Panc1 (cell line): ENCODE data around the gene PPP2R5D. TPM values are rescaled to one million over a fixed set of nuclear protein-coding genes. Genes with fewer than 3 reads are reported as not detected.

Experiments used
- ATAC-seq: fragments of 200-7000 bp; cut with Tn5 transposase; 2 replicates; pipeline ENCODE4 v1.9.1; 2020; ENCODE audit warnings: mild to moderate bottlenecking, moderate library complexity
- Bru-seq: library from RNA; stranded (reverse); fragments of 400-500 nt; gene quantifications from one replicate; lab custom pipeline; 2021; lab: Mats Ljungman, UMichigan
- BruChase-seq, 2 experiments: library from RNA; stranded (reverse); fragments of 400-500 nt; gene quantifications; one replicate each; lab custom pipeline; 2021; lab: Mats Ljungman, UMichigan
- BruUV-seq: library from RNA; stranded (reverse); fragments of 400-500 nt; replicated peaks from 2 replicates; lab custom pipeline; 2021; lab: Mats Ljungman, UMichigan
- CTCF ChIA-PET: fragments of 300-600 bp; sonication (Branson Sonifier 250); formaldehyde crosslinking; loops from one replicate; lab custom pipeline; 2022; ENCODE audit warnings: antibody characterized with exemption; lab: Charles Lee
- POLR2A ChIA-PET: fragments of 300-600 bp; sonication (Branson Sonifier 250); formaldehyde crosslinking; loops from one replicate; lab custom pipeline; 2022; ENCODE audit warnings: antibody characterized with exemption; lab: Charles Lee
- DNase-seq: peaks from one replicate; pipeline ENCODE4 v3.0.0-alpha.2; 2010; ENCODE audit warnings: low read depth, low spot score
- H3K27ac ChIP-seq: 2 replicates; pipeline ENCODE4 v1.5.1; 2011; ENCODE audit warnings: mild to moderate bottlenecking, low read length, inconsistent platforms
- H3K27me3 ChIP-seq: fragments of 200-500 bp; sonication (Bioruptor generic); 2 replicates; pipeline ENCODE4 v1.6.0; 2014; ENCODE audit warnings: low read length, inconsistent platforms; ENCODE audit not compliant: control insufficient read depth, insufficient read depth
- H3K36me3 ChIP-seq: fragments of 200-500 bp; sonication (Bioruptor generic); 2 replicates; pipeline ENCODE4 v1.5.1; 2014; ENCODE audit warnings: inconsistent platforms, mild to moderate bottlenecking, low read length, moderate library complexity; ENCODE audit not compliant: control insufficient read depth, insufficient read depth
- H3K4me1 ChIP-seq: 2 replicates; pipeline ENCODE4 v1.5.1; 2011; ENCODE audit warnings: inconsistent platforms, mild to moderate bottlenecking, low read length, moderate library complexity; ENCODE audit not compliant: control insufficient read depth, insufficient read depth
- H3K4me3 ChIP-seq, 2 experiments: 2 replicates each; pipeline ENCODE4 v1.5.1; 2011 to 2012; ENCODE audit warnings: low read depth in 2 of 2, low read length in 2 of 2, mild to moderate bottlenecking in 2 of 2, inconsistent platforms in 1 of 2, moderate library complexity in 1 of 2
- H3K9me3 ChIP-seq: fragments of 200-500 bp; sonication (Bioruptor generic); 2 replicates; pipeline ENCODE4 v1.5.1; 2014; ENCODE audit warnings: low read depth, mild to moderate bottlenecking, inconsistent platforms, low read length, moderate library complexity; ENCODE audit not compliant: control insufficient read depth, insufficient read depth
- POLR2AphosphoS5 ChIP-seq: IDR thresholded peaks from 2 replicates; pipeline ENCODE4 v1.6.1; 2012; ENCODE audit warnings: mild to moderate bottlenecking, low read depth, low read length, moderate library complexity
- SIN3A ChIP-seq: IDR thresholded peaks from 2 replicates; pipeline ENCODE4 v1.6.1; 2012; ENCODE audit warnings: low read depth, mild to moderate bottlenecking, low read length, moderate library complexity, borderline replicate concordance; ENCODE audit not compliant: insufficient read depth
- TCF7L2 ChIP-seq: IDR thresholded peaks from 2 replicates; pipeline ENCODE4 v1.6.1; 2011; ENCODE audit warnings: mild to moderate bottlenecking, low read depth, low read length, inconsistent platforms
- in situ Hi-C: cut with HindIII; loops from 2 replicates; pipeline ENCODE4 v1.10.0; 2016; ENCODE audit warnings: low sequenced_read_pairs, low pct_unique_long_range_greater_than_20kb
- intact Hi-C: fragments of 100-400 bp; cut with micrococcal nuclease; formaldehyde crosslinking; loops from one replicate; pipeline ENCODE4 v1.10.0; 2022; ENCODE audit not compliant: unreplicated experiment
- long read RNA-seq: library from polyadenylated mRNA; unstranded; transcript quantifications from one replicate; pipeline ENCODE4 v2.0.0, GENCODE V29; 2021; ENCODE audit not compliant: unreplicated experiment
- polyA plus RNA-seq: library from polyadenylated mRNA; unstranded; fragments of >200 nt; gene quantifications from one replicate; pipeline ENCODE4 v1.2.1, GENCODE V29; 2012; ENCODE audit warnings: missing spikeins; ENCODE audit not compliant: insufficient read length
- total RNA-seq: library from RNA; stranded (reverse); gene quantifications from one replicate; pipeline ENCODE4 v1.2.1, GENCODE V29; 2021; ENCODE audit not compliant: unreplicated experiment
- TF ChIP-seq, protein P1 (sequence below), 2 experiments: IDR thresholded peaks; 2 replicates each; pipeline ENCODE4 v1.6.1; 2011 to 2012; ENCODE audit warnings: low read depth in 2 of 2, control low read depth in 1 of 2, low read length in 1 of 2, mild to moderate bottlenecking in 1 of 2, moderate library complexity in 1 of 2; ENCODE audit not compliant: insufficient read depth in 1 of 2
- TF ChIP-seq, protein P2 (sequence below): fragments of 450-650 bp; IDR thresholded peaks from 2 replicates; pipeline ENCODE4 v1.5.1; 2017; ENCODE audit warnings: mild to moderate bottlenecking

Gene PPP2R5D
- total RNA-seq (63.6 TPM), Bru-seq, nascent RNA (percentile 61 among the genes with signal in this experiment), BruChase-seq, experiment 1, labeled RNA remaining after a 2-hour chase (percentile 70 among the genes with signal in this experiment), BruChase-seq, experiment 2, labeled RNA remaining after a 6-hour chase (percentile 82 among the genes with signal in this experiment)
- polyA plus RNA-seq = 65.0 TPM
- long read RNA-seq, transcript PPP2R5D-208 (16 exons, 3,044 nt) = major isoform, 18 of 95 reads
- long read RNA-seq, partial matches to known transcripts = 69 of 95 reads
- long read RNA-seq, other reads (novel, unspliced or antisense) = 6 of 95 reads

DNA sequence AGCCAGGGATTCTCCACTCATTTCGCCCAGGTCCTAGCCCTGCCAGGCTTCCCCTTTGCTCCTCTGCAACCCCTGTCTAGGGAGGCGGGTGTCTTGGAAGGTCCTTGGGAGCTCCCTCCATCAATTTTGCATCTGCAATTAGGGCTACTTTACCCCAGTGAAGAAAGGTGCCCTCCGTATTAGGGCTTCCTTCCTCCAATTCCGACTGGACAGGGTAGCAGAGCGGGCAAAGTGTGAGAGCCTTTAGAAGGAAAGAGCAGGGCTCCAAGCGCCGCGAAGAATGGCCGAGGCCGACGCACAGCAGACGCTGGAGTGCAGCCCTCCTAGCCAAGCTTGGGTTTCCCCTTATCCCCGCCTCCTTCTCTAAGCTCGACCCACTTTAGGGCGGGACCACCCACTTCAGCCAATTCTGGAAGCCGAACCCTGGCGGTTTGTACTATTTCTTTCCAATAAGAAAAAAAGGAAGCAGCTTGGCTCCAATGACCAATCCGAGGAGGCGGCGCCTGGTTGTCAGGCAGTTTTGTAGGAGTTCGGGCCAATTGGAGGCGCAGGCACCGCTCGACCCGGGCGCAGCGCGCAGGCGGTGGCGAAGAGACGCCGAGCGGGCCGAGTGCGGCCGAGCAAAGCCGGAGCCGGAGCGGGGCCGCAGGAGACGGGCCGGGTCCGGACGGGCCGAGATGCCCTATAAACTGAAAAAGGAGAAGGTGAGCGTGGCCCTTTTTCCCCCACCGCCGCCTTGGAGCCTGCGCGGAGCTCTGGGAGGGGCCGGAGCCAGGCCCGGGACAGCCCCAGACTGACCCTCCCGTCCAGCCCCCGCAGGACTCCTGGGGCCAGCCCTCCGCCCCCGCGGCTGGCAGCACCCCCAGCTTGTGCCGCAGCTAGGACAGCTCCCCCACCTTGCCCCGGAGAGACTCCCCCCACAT lies at the start of gene PPP2R5D:
TSS of gene PPP2R5D (plus strand) at position 570 of the 923 bp plus-strand sequence. CDS start at position 678, 108 bp downstream.
- Histone ChIP-seq H3K9me3 (no peaks in the 10 kb centered on the region), H3K4me3 (peak within 1 kb of the TSS; percentile 66 to 75), H3K27me3 (no peaks in the 10 kb centered on the region), H3K27ac (peak within 1 kb of the TSS; percentile 95), H3K4me1 (peaks cover 10% of the 10 kb centered on the region; the same call in 1 of the 2 replicates), H3K36me3 (peaks cover under 1% of the 10 kb centered on the region)
- POLR2A ChIA-PET = interaction anchor here (0.9 kb wide), 1 partner anchor 24 kb away, joined by 6 read pairs; the partner anchor contains the start of gene GNMT
- in situ Hi-C loops (no loop called here), intact Hi-C loops (no loop called here)
- 0 out of 2 replicates have a peak, but pooled peaks have one; percentile 40 for TF ChIP-seq SIN3A
- TF ChIP-seq TCF7L2 = no peak
- peak; percentile 82; the same call in 1 of the 2 replicates for TF ChIP-seq POLR2AphosphoS5
- ATAC-seq (peak; percentile 97), DNase-seq (peak; percentile 93)
- no TSS peak for BruUV-seq
- CTCF ChIA-PET = interaction anchor here (0.6 to 0.9 kb wide), 2 partner anchors 110 to 160 kb away, joined by 3 read pairs; no protein-coding TSS in a partner anchor

GRCh38 chr6:42935322-42935721 lies 49.0 kb upstream of the PPP2R5D start:
- DNase-seq = no peak
- Histone ChIP-seq H3K9me3 (no peaks in the 10 kb centered on the region), H3K4me3 (no peak overlapping the region), H3K27ac (no peak overlapping the region), H3K27me3 (no peaks in the 10 kb centered on the region), H3K4me1 (no peaks in the 10 kb centered on the region), H3K36me3 (peaks cover 6% of the 10 kb centered on the region; the same call in 1 of the 2 replicates)
- TF ChIP-seq, protein P1, sequence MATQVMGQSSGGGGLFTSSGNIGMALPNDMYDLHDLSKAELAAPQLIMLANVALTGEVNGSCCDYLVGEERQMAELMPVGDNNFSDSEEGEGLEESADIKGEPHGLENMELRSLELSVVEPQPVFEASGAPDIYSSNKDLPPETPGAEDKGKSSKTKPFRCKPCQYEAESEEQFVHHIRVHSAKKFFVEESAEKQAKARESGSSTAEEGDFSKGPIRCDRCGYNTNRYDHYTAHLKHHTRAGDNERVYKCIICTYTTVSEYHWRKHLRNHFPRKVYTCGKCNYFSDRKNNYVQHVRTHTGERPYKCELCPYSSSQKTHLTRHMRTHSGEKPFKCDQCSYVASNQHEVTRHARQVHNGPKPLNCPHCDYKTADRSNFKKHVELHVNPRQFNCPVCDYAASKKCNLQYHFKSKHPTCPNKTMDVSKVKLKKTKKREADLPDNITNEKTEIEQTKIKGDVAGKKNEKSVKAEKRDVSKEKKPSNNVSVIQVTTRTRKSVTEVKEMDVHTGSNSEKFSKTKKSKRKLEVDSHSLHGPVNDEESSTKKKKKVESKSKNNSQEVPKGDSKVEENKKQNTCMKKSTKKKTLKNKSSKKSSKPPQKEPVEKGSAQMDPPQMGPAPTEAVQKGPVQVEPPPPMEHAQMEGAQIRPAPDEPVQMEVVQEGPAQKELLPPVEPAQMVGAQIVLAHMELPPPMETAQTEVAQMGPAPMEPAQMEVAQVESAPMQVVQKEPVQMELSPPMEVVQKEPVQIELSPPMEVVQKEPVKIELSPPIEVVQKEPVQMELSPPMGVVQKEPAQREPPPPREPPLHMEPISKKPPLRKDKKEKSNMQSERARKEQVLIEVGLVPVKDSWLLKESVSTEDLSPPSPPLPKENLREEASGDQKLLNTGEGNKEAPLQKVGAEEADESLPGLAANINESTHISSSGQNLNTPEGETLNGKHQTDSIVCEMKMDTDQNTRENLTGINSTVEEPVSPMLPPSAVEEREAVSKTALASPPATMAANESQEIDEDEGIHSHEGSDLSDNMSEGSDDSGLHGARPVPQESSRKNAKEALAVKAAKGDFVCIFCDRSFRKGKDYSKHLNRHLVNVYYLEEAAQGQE (IDR thresholded peaks at IDR 0.05; ENCODE audit: insufficient read depth in 1 of 2, low read depth in 2 of 2, low read length in 1 of 2) = no peak
- no peak for TF ChIP-seq POLR2AphosphoS5
- no peak for TF ChIP-seq TCF7L2
- intact Hi-C loops (no loop called here), in situ Hi-C loops (no loop called here)
- ChIA-PET POLR2A (no interaction called here), CTCF (no interaction called here)
- ATAC-seq = no peak
- BruUV-seq = no TSS peak

- intact Hi-C loops = no loop called here
- POLR2A ChIA-PET = no interaction called here
- Histone ChIP-seq H3K36me3 (peaks cover 6% of the 10 kb centered on the region; the same call in 1 of the 2 replicates), H3K27me3 (no peaks in the 10 kb centered on the region), H3K4me1 (no peaks in the 10 kb centered on the region), H3K4me3 (no peak overlapping the region), H3K27ac (no peak overlapping the region), H3K9me3 (no peaks in the 10 kb centered on the region)
- ATAC-seq (no peak), DNase-seq (no peak)
- TF ChIP-seq SIN3A (no peak), POLR2AphosphoS5 (no peak), TCF7L2 (no peak)
- TF ChIP-seq, protein P2, sequence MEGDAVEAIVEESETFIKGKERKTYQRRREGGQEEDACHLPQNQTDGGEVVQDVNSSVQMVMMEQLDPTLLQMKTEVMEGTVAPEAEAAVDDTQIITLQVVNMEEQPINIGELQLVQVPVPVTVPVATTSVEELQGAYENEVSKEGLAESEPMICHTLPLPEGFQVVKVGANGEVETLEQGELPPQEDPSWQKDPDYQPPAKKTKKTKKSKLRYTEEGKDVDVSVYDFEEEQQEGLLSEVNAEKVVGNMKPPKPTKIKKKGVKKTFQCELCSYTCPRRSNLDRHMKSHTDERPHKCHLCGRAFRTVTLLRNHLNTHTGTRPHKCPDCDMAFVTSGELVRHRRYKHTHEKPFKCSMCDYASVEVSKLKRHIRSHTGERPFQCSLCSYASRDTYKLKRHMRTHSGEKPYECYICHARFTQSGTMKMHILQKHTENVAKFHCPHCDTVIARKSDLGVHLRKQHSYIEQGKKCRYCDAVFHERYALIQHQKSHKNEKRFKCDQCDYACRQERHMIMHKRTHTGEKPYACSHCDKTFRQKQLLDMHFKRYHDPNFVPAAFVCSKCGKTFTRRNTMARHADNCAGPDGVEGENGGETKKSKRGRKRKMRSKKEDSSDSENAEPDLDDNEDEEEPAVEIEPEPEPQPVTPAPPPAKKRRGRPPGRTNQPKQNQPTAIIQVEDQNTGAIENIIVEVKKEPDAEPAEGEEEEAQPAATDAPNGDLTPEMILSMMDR = no peak
- TF ChIP-seq, protein P1 (IDR thresholded peaks at IDR 0.05; ENCODE audit: insufficient read depth in 1 of 2, low read depth in 2 of 2, low read length in 1 of 2) = no peak
- CTCF ChIA-PET = no interaction called here
- in situ Hi-C loops = no loop called here
- no TSS peak for BruUV-seq
Observed at GRCh38 chr6:42936398-42936797, 48.0 kb upstream of the PPP2R5D start.
